ENCODE measurements around the gene PMPCA.

Gene PMPCA, protein sequence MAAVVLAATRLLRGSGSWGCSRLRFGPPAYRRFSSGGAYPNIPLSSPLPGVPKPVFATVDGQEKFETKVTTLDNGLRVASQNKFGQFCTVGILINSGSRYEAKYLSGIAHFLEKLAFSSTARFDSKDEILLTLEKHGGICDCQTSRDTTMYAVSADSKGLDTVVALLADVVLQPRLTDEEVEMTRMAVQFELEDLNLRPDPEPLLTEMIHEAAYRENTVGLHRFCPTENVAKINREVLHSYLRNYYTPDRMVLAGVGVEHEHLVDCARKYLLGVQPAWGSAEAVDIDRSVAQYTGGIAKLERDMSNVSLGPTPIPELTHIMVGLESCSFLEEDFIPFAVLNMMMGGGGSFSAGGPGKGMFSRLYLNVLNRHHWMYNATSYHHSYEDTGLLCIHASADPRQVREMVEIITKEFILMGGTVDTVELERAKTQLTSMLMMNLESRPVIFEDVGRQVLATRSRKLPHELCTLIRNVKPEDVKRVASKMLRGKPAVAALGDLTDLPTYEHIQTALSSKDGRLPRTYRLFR

DNA sequence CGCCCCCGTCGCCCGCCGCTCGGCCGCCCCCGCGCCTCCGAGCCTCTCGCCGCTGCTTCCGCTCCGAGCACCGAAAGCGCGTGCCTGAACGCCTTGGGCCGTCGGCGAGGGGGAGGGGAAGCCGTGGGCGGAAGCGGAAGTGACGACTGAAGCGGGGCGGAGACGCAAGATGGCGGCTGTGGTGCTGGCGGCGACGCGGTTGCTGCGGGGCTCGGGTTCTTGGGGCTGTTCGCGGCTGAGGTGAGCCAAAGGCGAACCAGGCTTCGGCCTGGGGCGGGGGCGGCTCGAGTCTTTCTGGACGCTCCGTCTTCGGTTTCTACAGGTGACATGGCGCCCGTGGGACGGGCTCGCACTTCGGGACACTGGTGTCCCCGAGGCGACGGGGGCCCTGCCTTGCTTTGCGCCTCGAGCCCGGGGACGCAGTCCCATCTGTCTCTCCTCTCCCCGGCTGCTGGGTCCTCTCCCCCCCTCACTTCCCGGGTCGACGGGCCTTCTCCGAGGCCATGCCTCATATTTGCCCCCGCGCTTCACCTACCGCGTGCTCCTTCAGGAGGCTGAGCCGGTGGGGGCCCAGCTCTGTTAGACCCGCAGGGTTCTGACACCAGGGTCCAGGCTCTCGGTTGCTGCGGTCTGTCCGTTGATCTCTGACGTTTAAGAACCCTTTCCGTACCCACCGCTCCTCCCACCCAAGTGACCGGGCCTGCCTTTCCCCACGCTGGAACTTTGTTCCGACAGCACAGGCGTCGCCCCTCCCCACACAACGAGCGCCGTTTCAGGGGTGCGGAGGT, at the start of gene PMPCA, which contains the start of gene ENTR1:
TSS of gene PMPCA (plus strand) at position 159 of the 788 bp plus-strand sequence. CDS start at position 170, 11 bp downstream.
TSS of gene ENTR1 (minus strand) at position 115 of the 788 bp plus-strand sequence. CDS start 217 bp downstream, outside the sequence.
- Histone ChIP-seq H3K27me3 (replicated peaks) (no peaks in the 10 kb centered on the region), H3K27ac (peak within 1 kb of the TSS; percentile 85), H3K36me3 (replicated peaks) (peaks cover 42% of the 10 kb centered on the region), H3K4me3 (ENCODE audit: low read depth, low read length) (peak within 1 kb of the TSS; percentile 96)
- in situ Hi-C loops (cut with HindIII; ENCODE audit: low pct_ligation_motif_present, low sequenced_read_pairs) = no loop called here
- peak; percentile 78 for DNase-seq
- TF ChIP-seq, protein P1, sequence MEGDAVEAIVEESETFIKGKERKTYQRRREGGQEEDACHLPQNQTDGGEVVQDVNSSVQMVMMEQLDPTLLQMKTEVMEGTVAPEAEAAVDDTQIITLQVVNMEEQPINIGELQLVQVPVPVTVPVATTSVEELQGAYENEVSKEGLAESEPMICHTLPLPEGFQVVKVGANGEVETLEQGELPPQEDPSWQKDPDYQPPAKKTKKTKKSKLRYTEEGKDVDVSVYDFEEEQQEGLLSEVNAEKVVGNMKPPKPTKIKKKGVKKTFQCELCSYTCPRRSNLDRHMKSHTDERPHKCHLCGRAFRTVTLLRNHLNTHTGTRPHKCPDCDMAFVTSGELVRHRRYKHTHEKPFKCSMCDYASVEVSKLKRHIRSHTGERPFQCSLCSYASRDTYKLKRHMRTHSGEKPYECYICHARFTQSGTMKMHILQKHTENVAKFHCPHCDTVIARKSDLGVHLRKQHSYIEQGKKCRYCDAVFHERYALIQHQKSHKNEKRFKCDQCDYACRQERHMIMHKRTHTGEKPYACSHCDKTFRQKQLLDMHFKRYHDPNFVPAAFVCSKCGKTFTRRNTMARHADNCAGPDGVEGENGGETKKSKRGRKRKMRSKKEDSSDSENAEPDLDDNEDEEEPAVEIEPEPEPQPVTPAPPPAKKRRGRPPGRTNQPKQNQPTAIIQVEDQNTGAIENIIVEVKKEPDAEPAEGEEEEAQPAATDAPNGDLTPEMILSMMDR (IDR thresholded peaks at IDR 0.05; ENCODE audit: low read depth, low read length, missing control alignments) = no peak

DNA sequence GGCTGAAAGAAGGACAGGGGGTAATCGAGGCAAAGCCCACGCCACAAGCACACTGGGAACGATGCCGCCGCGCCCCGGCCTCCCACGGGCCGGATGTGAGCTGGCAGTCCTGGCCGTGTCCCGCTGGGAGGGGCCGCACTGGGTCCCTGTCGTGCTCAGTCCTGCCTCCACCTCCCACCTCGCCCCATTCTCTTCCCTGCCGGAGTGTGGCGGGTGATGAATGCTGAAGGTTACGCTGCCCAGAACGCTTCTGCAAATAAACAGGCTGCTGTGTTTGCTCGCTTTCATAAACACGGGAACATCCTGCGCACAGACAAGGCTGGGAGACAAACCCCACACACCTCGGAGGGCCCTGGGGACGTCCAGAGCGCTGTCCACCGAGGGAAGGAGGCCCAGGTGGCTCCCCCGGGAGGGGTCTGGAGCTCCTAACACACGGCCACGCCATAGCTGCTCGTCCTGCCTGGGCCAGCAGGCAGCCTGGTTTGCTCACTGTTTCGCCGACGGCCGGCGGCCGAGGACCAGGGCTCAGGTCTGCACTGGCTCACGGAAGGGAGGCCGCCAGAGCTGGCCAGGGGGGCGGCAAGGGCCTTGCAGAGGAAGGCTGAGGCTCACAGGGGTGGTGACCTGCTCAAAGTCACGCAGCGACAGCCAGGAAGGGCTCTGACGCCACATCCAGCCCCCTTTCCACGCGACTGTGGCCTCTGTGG, 49.3 kb upstream of the PMPCA start:
- no peak overlapping the region for H3K27ac ChIP-seq

DNA sequence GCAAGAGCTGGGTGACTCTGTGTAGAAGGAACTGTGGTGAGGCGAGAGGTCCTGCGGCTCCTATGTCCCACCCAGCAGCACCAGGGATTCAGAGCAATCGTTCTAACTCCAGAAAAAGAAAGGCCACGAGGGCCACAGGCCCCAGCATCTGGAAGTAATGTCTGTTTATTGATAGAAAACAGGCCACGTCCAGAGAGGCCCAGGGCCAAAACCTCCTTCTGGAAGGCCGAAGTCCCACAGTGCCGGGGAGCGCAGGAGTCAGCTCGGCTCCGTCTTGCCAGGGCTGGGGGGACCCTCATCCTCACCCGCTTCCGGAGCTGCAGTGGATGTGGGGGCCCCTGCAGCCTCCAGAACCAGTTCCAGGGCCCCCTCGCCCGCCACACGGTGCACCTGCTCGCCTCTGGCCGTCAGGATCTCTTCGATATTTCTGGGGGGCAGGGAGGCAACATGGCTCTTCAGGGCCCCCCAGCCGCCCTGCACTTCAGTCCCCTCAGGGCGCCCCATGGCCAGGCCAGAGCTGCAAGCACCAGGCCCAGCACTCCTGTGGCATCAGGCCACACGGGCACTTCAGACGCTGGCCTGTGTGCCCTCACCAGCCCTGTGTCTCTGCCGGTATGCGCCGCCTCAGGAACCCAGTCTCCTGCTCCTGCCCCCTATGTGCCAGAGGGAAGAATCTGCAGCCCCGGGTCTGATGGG, 48.6 kb upstream of the PMPCA start:
- TF ChIP-seq, protein P1 (IDR thresholded peaks at IDR 0.05; ENCODE audit: low read depth, low read length, missing control alignments) = no peak
- H3K27ac ChIP-seq = no peak overlapping the region
- no peak overlapping the region for H3K4me3 ChIP-seq (ENCODE audit: low read depth, low read length)
- H3K36me3 ChIP-seq (replicated peaks) = peaks cover 9% of the 10 kb centered on the region
- no peaks in the 10 kb centered on the region for H3K27me3 ChIP-seq (replicated peaks)
- in situ Hi-C loops (cut with HindIII; ENCODE audit: low pct_ligation_motif_present, low sequenced_read_pairs) = no loop called here
- DNase-seq = no peak

More for the DNA sequence above, 49.3 kb upstream of the PMPCA start:
- in situ Hi-C loops (cut with HindIII; ENCODE audit: low pct_ligation_motif_present, low sequenced_read_pairs) = no loop called here
- Histone ChIP-seq H3K4me3 (ENCODE audit: low read depth, low read length) (no peak overlapping the region), H3K27me3 (replicated peaks) (no peaks in the 10 kb centered on the region), H3K36me3 (replicated peaks) (peaks cover 11% of the 10 kb centered on the region)
- no peak for DNase-seq
- TF ChIP-seq, protein P1 (IDR thresholded peaks at IDR 0.05; ENCODE audit: low read depth, low read length, missing control alignments) = no peak

DNA sequence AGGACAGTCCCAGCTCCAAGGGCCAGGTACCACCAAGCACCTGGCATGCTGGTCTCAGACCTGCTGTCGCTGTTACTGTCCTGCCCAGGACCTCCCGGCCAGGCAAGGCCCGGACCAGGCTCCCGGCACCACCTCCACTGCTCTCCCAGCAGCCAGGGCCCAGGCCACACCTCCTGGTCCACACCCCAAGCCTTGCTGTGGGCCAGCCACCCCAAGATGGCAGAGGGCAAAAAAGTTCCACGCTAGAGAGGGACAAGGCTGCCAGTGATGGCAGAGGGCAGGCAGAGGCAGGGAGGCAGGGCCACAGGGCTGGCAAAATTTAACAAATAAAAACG, 48.0 kb upstream of the PMPCA start:
- TF ChIP-seq, protein P1 (IDR thresholded peaks at IDR 0.05; ENCODE audit: low read depth, low read length, missing control alignments) = no peak
- peaks cover 7% of the 10 kb centered on the region for H3K36me3 ChIP-seq (replicated peaks)
- in situ Hi-C loops (cut with HindIII; ENCODE audit: low pct_ligation_motif_present, low sequenced_read_pairs) = no loop called here

More for the DNA sequence above, 48.0 kb upstream of the PMPCA start:
- no peak overlapping the region for H3K4me3 ChIP-seq (ENCODE audit: low read depth, low read length)
- no peak overlapping the region for H3K27ac ChIP-seq
- no peak for DNase-seq
- H3K27me3 ChIP-seq (replicated peaks) = no peaks in the 10 kb centered on the region
